Activated CD8-positive, alpha-beta memory T cell treated with anti-CD3 and anti-CD28 coated beads, Interleukin-2, amount 50 U/mL, for 24 hours (primary cell): ENCODE results near the gene SLC13A5.
"Not testable (repeated sequence)": the region's sequence is repeated elsewhere in the genome, so short reads cannot be mapped to it uniquely, and the experiment has no call there.

Source experiments
- DNase-seq: peaks from one replicate; pipeline ENCODE4 v3.0.0-alpha.2; 2020; ENCODE audit errors: extremely low read depth

Gene SLC13A5

GRCh38 chr17:6661464-6661848 is 51.7 kb downstream of the SLC13A5 start:
- no peak for DNase-seq

GRCh38 chr17:6660805-6661463 is 52.2 kb downstream of the SLC13A5 start:
- no peak for DNase-seq

- no peak for DNase-seq
Observed at GRCh38 chr17:6660101-6660500, 53.1 kb downstream of the SLC13A5 start.

- DNase-seq = not testable (repeated sequence)
Observed at GRCh38 chr17:6658411-6658810, 54.8 kb downstream of the SLC13A5 start.

DNA sequence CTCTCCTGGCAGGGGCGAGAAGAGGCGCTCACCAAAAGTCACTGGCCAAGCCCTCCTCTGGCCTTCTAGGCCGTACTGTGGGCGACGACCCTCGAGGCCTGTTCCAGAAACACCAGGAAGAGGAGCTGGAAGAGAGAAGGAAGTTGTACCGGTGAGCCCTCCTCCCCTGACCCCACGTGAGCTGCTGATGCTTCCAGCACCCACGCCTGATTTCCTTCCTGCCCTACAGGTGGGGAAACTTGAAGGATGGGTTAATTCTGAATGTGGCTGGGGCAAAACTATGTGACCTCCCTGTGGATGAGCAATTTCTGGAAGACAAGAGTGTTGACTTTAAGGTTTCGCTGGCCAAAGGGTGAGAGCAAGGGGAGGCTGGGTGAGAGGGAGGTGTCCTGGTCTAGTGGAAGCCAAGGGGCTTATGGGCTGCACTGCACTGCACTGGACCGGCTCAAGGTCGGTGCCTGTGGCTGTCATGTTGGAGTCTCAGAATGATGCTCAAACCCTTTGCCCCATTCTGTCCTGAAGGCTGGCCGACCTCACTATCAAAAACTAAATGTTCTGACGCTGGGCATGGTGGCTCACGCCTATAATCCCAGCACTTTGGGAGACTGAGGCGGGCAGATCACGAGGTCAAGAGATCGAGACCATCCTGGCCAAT is 55.4 kb downstream of the SLC13A5 start:
- no peak for DNase-seq

DNA sequence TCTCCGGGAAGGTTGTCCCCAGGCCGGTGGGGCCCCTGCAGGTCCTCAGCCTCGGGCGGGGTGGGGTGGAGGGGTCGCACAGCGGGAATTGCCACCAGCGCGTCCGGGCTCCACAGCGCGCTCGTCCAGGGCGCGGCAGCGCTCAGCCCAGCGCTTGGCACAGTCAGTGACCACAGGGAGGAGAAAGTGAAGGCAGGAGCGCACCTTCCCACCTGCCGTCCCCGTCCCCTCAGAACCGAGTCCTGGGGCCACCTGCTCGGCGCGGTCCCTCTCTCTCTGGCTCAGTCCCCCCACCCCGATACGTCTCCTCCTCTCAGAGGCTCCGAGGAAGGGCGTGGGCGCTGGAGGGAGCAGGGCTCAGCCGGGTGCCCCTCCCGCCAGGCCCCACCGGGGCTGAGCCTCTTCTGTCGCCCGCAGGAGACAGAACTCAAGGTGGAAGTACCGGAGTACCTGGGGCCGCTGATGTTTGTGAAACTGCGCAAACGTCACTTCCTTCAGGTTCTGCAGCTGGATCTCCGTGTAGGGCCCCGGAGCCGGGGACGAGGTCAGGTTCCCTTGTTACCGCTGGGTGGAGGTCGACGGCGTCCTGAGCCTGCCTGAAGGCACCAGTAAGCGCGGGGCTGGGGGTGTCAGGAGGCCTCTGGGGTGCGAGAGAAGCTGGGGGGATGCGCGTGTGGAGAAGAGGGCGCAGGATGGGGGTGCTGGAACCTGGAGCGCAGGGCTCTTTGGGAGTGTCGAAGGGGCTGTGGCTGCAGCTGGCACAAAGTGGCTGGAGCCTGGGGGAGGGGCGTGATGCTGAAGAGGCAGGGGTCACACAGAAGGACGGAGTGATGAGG is 56.2 kb downstream of the SLC13A5 start:
- DNase-seq = not testable (repeated sequence)

GRCh38 chr17:6655732-6656361 is 57.3 kb downstream of the SLC13A5 start:
- DNase-seq = not testable (repeated sequence)

DNA sequence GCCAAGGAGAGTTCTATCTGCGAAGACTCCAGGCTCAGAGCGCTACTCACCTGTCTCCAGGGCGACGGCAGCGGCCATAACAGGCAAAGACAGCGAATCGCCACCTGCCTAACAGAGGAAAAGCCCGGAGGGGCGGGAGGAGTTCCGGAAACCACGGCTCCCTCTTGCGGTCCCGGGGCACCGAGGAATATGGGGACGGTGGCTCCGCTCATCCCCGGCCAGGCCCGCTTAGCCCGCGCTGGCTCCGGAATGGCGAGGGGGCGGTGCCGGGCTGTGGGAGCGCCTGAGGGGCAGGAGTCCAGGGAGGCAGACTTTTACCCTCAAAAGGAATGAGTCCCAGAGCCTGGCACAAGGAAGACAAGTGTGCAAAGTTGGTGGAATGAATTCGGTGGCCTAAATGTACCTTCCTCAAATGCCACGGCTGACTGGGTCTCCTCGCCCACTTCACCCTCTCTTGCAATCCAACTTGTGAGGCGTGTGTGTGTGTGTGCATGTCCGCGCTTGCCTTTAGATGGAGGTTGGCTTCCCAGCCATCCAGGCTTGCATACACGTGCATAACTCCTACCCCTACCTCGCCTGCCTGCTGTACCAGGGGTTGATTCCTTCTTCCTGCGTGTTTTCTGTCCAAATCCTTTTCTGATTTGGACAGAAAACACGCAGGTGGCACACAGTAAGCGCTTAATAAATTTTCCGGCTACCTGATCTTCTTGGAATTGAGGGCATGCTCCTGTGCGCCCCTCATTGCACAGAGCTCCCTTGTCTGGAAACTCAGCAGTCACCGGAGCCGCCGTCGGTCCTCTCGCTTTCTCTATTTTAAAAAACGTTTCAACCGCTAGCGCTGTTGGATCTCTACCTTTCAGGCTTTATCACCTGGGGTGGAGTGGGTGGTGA is 58.1 kb downstream of the SLC13A5 start:
- no peak for DNase-seq

DNA sequence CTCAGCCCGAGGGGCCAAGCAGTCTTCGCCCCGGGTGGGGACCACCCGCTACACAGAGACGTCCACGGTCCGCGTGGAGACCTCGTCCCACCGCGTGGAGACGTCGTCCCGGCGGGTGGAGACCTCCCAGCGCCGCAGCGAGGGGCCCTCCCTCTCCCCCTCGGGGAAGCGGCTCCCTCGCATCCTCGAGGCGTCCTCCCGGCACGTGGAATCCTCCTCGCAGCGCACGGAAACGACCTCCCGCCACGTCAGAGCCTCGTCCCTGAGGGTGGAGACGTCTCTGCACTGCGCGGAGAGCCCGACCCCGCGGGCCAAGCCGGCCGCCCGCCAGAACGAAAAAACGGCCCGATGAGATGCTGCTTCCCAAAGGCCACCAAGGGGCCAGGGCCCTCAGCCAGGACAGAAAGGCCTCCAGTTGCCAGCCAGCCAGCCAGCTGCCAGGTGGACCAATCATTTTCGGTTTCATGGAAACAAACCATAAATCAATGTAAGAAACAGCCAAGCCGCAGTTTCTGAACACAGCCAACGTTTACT is 61.2 kb downstream of the SLC13A5 start:
- no peak for DNase-seq

DNA sequence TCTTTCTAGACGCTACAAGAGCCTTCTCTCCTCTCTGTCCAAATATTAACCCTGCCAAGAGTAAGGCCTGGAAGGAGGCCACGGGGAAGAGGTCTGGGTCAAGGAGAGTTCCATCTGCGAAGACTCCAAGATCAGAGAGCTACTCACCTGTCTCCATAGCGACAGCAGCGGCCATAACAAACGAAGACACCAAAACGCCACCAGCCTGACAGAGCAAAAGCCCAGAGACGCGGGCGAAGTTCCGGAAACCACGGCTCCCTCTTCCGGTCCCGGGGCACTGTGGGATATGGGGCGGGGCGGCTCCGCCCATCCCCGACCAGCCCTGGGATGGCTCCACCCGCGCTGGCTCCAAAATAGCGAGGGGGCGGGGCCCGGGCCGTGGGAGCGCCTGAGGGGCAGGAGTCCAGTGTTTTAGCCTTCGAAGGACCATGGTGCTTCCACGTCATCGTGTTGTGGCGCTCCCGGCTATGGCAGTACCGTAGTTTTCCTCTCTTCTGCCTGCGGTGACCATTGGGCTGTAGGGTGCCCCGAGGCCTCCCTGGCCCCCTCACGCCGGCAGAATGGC is 61.7 kb downstream of the SLC13A5 start, which contains the start of the genes C17orf100 and MED31:
Gene C17orf100 (plus strand): TSS at position 409 of the 565 bp plus-strand sequence. CDS start 152 bp downstream, at position 561.
Gene MED31 (minus strand): TSS at position 252 of the 565 bp plus-strand sequence. CDS start 77 bp downstream, at position 175.
- DNase-seq = peak; percentile 82

- DNase-seq = no peak
Observed at GRCh38 chr17:6648181-6648580, 65.0 kb downstream of the SLC13A5 start.

GRCh38 chr17:6643451-6644125 is 69.6 kb downstream of the SLC13A5 start:
- DNase-seq = no peak

DNA sequence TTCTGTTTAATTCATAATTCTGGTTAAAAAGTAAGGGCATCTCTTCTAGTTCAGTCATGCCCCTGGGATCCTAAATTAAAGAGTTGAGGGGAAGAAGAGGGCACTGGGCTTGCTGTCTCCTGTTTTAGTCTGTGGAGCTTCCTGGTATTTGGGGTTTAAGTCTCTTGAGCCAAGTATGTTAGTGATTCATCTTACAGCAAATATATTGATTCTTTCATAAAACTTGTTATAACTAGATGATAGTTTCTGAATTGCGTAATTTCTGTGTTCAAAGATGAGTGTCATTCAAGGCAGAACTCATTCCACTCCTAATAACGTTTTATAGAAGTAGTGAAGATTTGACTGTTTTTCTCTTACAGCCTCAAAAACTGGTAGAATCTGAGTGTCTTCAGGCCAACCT is 70.6 kb downstream of the SLC13A5 start:
- DNase-seq = no peak

DNA sequence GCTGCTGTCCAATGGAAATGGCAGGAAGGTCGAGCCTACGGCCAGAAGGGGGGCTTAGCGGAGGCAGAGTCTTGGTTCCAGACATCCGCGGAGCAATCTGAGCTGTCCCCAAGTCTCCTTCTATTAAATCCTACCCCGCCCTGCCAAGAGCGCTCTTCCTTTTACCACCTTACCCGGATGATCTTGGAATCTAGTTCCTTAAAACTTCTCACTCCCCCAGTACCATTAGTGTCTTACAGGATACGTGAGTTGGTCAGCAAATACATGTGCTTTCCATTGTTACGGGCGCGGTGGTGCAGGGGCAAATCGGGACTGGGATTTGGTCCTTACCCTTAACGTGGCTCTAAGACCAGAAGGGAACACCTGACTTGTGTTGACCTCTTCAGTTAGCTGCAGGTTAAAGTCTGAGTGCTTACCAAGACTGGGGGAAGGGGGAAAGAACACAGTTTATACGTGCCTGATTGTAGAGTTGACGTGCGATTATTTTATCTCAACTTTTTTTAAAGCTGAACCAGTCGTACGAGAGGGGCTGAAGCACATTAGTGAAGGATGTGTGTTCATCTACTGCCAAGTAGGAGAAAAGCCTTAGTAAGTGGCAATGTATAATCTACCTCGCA is 71.8 kb downstream of the SLC13A5 start:
- DNase-seq = no peak

GRCh38 chr17:6640536-6641246 is 72.5 kb downstream of the SLC13A5 start, which contains the start of the genes KIAA0753 and TXNDC17:
Gene KIAA0753 (minus strand): TSS chr17:6640711. CDS start chr17:6635103, 5,608 bp downstream.
Gene TXNDC17 (plus strand): TSS chr17:6641060. CDS start chr17:6641083, 23 bp downstream.
- peak; percentile 88 for DNase-seq

DNA sequence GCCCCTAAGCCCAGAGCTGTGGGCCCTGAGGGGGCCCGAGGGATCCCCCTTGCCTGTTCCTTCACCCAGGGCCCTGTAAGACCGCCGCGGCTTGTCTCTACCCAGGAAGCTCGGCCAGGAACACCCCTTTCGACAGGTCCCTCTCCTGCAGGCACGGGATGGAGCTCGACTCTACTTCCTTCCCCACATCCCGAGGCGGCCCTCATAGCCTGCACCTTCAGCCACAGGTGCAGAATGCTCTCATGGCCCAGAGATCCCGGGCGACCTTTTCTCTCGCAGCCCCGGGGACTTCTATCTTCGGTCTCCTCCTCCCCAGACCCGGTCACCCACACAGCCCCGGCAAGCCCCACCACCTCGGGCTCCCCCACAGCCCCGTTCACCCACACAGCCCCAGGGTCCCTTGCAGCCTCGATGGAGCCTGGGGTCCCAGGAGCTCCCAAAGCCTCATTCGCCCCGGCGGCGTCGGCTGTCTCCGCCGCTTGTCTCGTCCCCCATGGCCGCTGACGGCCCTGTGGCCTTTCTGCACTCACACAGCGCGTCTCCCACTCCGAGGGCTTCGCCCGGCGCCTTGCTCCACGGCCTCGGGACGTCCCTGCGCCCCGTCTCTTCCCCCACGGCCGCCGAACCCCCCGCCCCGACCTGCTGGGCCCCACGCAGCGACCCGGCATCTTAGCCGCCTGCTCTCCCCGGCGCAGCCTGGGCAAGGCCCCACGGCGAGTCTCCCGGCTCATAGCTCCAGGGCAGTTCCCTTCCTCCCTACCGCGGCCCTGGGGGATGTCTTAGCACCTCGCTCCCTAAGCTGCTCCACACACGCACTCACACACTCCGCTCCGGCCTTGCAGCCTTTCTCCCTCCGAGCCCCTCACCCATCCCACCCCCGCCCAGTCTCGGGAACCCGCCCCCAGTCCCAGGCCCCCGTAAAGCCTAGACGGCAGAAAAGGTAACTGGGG is 73.3 kb downstream of the SLC13A5 start:
- no peak for DNase-seq

DNA sequence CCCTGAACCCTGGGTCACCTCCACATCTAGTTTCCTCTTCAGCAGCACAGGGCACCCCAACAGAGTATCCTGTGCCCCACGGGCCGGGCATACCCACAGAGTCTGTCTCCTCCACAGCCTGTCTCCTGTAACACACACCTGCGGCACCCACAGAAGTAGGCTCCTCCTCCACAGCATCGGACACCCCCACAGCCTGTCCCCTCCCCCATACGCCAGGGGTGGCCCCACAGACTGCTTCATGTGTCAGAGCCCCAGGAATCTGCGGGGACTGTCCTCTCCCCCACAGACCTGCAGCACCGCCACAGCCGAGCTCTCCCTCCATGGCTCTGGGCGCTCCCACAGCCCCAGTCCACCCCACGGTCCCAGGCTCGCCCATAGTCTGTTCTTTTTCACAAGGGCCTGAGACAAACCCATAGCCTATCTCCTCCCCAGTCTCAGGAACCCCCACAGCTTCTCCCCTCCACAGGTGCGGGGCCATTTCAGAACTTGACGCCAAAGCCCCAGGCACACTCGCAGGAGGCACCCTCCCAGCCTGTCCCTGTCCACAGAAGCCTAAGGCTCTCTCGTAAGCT is 74.1 kb downstream of the SLC13A5 start:
- DNase-seq = no peak
